K562 (cell line): ENCODE data around the gene RNF115. TPM values are rescaled to one million over a fixed set of nuclear protein-coding genes. Genes with fewer than 3 reads are reported as not detected.
A peak's percentile ranks its signal among the peaks of the same experiment; 100 is the strongest.

ENCODE experiments used
- ARID1B ChIP-seq: fragments of 450-650 bp; IDR thresholded peaks from 2 replicates; pipeline ENCODE4 v1.6.1; 2016; ENCODE audit warnings: antibody characterized with exemption, mild to moderate bottlenecking, inconsistent platforms
- ASH1L ChIP-seq: fragments of 450-650 bp; IDR thresholded peaks from 2 replicates; pipeline ENCODE4 v1.6.1; 2018; ENCODE audit warnings: borderline replicate concordance, mild to moderate bottlenecking, low read depth; ENCODE audit not compliant: partially characterized antibody
- GTF2E2 ChIP-seq: fragments of 200-800 bp; sonication (Bioruptor generic); IDR thresholded peaks from 2 replicates; pipeline ENCODE4 v1.6.1; 2016; ENCODE audit warnings: missing genetic modification characterization, missing compliant biosample characterization
- HMBOX1 ChIP-seq: sonication (generic); IDR thresholded peaks from 2 replicates; pipeline ENCODE4 v1.6.1; 2016
- POLR2B ChIP-seq: fragments of 450-650 bp; IDR thresholded peaks from 2 replicates; pipeline ENCODE4 v1.6.1; 2018; ENCODE audit warnings: low read depth; ENCODE audit not compliant: partially characterized antibody
- TEAD1 ChIP-seq, 2 experiments: fragments of 450-650 bp in 1 of 2; sonication (generic) in 1 of 2; formaldehyde crosslinking; IDR thresholded peaks; 2 replicates each; pipeline versions ENCODE4 v1.4.0 to v1.8.0; 2020 to 2022; ENCODE audit warnings: mild to moderate bottlenecking in 2 of 2, missing genetic modification reagents in 1 of 2
- ZEB2 ChIP-seq: fragments of 450-650 bp; IDR thresholded peaks from 2 replicates; pipeline ENCODE4 v1.6.1; 2016
- ZNF445 ChIP-seq: fragments of 250-450 bp; sonication (Bioruptor Pico); IDR thresholded peaks from 2 replicates; pipeline ENCODE4 v1.4.0; 2020; ENCODE audit warnings: low read depth, mild to moderate bottlenecking, moderate library complexity
- polyA plus RNA-seq, 8 experiments: library from polyadenylated mRNA; depleted of rRNA in 4 of 8; stranded (reverse) in 5 of 8; unstranded in 3 of 8; fragments of >200 nt; fragmentation: Nextera tagmentation in 2 of 8; fragmentation: Illumina TruSeq in 1 of 8; extraction: Ambion mirVana in 2 of 8; extraction: Trizol in 1 of 8; gene quantifications; 2 replicates each; pipeline versions ENCODE4 v1.2.1 to v1.2.3, GENCODE V29; 2011 to 2014; ENCODE audit warnings: inconsistent platforms in 1 of 8, missing spikeins in 1 of 8
- total RNA-seq, 7 experiments: library from RNA; depleted of rRNA in 6 of 7; stranded (reverse); fragments of >200 nt in 6 of 7; fragmentation: Illumina TruSeq in 2 of 7; extraction: Trizol in 2 of 7; gene quantifications; 2 replicates each; pipeline versions ENCODE4 v1.2.1 to v1.2.3, GENCODE V29; 2011 to 2021; ENCODE audit warnings: low replicate concordance in 1 of 7
- TF ChIP-seq, protein P1 (sequence below): fragments of 450-650 bp; IDR thresholded peaks from 2 replicates; pipeline ENCODE4 v1.6.1; 2016; ENCODE audit warnings: mild to moderate bottlenecking, moderate library complexity
- TF ChIP-seq, protein P2 (sequence below), 2 experiments: fragments of 450-650 bp in 1 of 2; IDR thresholded peaks; 2 replicates each; pipeline ENCODE4 v1.6.1; 2011 to 2017; ENCODE audit warnings: low read depth in 2 of 2, antibody characterized with exemption in 1 of 2, borderline replicate concordance in 1 of 2, low read length in 1 of 2, mild to moderate bottlenecking in 1 of 2, mixed read lengths in 1 of 2; ENCODE audit not compliant: control insufficient read depth in 1 of 2
- TF ChIP-seq, protein P3 (sequence below): sonication (generic); formaldehyde crosslinking; IDR thresholded peaks from 2 replicates; pipeline ENCODE4 v1.8.1; 2022; ENCODE audit warnings: missing genetic modification reagents

The RNF115 gene
- total and polyA plus RNA-seq, 9 of the 15 experiments (the other 6 are each of a cell fraction or from before 2014, with no cell fraction given), result 1.9 to 14.3 (median 9.5) TPM

- TF ChIP-seq, protein P1, sequence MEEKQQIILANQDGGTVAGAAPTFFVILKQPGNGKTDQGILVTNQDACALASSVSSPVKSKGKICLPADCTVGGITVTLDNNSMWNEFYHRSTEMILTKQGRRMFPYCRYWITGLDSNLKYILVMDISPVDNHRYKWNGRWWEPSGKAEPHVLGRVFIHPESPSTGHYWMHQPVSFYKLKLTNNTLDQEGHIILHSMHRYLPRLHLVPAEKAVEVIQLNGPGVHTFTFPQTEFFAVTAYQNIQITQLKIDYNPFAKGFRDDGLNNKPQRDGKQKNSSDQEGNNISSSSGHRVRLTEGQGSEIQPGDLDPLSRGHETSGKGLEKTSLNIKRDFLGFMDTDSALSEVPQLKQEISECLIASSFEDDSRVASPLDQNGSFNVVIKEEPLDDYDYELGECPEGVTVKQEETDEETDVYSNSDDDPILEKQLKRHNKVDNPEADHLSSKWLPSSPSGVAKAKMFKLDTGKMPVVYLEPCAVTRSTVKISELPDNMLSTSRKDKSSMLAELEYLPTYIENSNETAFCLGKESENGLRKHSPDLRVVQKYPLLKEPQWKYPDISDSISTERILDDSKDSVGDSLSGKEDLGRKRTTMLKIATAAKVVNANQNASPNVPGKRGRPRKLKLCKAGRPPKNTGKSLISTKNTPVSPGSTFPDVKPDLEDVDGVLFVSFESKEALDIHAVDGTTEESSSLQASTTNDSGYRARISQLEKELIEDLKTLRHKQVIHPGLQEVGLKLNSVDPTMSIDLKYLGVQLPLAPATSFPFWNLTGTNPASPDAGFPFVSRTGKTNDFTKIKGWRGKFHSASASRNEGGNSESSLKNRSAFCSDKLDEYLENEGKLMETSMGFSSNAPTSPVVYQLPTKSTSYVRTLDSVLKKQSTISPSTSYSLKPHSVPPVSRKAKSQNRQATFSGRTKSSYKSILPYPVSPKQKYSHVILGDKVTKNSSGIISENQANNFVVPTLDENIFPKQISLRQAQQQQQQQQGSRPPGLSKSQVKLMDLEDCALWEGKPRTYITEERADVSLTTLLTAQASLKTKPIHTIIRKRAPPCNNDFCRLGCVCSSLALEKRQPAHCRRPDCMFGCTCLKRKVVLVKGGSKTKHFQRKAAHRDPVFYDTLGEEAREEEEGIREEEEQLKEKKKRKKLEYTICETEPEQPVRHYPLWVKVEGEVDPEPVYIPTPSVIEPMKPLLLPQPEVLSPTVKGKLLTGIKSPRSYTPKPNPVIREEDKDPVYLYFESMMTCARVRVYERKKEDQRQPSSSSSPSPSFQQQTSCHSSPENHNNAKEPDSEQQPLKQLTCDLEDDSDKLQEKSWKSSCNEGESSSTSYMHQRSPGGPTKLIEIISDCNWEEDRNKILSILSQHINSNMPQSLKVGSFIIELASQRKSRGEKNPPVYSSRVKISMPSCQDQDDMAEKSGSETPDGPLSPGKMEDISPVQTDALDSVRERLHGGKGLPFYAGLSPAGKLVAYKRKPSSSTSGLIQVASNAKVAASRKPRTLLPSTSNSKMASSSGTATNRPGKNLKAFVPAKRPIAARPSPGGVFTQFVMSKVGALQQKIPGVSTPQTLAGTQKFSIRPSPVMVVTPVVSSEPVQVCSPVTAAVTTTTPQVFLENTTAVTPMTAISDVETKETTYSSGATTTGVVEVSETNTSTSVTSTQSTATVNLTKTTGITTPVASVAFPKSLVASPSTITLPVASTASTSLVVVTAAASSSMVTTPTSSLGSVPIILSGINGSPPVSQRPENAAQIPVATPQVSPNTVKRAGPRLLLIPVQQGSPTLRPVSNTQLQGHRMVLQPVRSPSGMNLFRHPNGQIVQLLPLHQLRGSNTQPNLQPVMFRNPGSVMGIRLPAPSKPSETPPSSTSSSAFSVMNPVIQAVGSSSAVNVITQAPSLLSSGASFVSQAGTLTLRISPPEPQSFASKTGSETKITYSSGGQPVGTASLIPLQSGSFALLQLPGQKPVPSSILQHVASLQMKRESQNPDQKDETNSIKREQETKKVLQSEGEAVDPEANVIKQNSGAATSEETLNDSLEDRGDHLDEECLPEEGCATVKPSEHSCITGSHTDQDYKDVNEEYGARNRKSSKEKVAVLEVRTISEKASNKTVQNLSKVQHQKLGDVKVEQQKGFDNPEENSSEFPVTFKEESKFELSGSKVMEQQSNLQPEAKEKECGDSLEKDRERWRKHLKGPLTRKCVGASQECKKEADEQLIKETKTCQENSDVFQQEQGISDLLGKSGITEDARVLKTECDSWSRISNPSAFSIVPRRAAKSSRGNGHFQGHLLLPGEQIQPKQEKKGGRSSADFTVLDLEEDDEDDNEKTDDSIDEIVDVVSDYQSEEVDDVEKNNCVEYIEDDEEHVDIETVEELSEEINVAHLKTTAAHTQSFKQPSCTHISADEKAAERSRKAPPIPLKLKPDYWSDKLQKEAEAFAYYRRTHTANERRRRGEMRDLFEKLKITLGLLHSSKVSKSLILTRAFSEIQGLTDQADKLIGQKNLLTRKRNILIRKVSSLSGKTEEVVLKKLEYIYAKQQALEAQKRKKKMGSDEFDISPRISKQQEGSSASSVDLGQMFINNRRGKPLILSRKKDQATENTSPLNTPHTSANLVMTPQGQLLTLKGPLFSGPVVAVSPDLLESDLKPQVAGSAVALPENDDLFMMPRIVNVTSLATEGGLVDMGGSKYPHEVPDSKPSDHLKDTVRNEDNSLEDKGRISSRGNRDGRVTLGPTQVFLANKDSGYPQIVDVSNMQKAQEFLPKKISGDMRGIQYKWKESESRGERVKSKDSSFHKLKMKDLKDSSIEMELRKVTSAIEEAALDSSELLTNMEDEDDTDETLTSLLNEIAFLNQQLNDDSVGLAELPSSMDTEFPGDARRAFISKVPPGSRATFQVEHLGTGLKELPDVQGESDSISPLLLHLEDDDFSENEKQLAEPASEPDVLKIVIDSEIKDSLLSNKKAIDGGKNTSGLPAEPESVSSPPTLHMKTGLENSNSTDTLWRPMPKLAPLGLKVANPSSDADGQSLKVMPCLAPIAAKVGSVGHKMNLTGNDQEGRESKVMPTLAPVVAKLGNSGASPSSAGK, result no peak
- TF ChIP-seq HMBOX1 (no peak), ZNF445 (CRISPR knock-in tag) (no peak), GTF2E2 (tag) (no peak), TEAD1 (CRISPR knock-in tag; IDR thresholded peaks at IDR 0.05) (peak; percentile 2 to 64; a peak in 1 of 4 replicates), ASH1L (no peak), POLR2B (peak; percentile 1), ARID1B (peak; percentile 23; the same call in 1 of the 2 replicates), ZEB2 (peak; percentile 13; the same call in 1 of the 2 replicates)
- TF ChIP-seq, protein P2, sequence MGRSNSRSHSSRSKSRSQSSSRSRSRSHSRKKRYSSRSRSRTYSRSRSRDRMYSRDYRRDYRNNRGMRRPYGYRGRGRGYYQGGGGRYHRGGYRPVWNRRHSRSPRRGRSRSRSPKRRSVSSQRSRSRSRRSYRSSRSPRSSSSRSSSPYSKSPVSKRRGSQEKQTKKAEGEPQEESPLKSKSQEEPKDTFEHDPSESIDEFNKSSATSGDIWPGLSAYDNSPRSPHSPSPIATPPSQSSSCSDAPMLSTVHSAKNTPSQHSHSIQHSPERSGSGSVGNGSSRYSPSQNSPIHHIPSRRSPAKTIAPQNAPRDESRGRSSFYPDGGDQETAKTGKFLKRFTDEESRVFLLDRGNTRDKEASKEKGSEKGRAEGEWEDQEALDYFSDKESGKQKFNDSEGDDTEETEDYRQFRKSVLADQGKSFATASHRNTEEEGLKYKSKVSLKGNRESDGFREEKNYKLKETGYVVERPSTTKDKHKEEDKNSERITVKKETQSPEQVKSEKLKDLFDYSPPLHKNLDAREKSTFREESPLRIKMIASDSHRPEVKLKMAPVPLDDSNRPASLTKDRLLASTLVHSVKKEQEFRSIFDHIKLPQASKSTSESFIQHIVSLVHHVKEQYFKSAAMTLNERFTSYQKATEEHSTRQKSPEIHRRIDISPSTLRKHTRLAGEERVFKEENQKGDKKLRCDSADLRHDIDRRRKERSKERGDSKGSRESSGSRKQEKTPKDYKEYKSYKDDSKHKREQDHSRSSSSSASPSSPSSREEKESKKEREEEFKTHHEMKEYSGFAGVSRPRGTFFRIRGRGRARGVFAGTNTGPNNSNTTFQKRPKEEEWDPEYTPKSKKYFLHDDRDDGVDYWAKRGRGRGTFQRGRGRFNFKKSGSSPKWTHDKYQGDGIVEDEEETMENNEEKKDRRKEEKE (IDR thresholded peaks at IDR 0.05; ENCODE audit: borderline replicate concordance in 1 of 2, control insufficient read depth in 1 of 2, low read depth in 2 of 2, low read length in 1 of 2), result no peak
- TF ChIP-seq, protein P3, sequence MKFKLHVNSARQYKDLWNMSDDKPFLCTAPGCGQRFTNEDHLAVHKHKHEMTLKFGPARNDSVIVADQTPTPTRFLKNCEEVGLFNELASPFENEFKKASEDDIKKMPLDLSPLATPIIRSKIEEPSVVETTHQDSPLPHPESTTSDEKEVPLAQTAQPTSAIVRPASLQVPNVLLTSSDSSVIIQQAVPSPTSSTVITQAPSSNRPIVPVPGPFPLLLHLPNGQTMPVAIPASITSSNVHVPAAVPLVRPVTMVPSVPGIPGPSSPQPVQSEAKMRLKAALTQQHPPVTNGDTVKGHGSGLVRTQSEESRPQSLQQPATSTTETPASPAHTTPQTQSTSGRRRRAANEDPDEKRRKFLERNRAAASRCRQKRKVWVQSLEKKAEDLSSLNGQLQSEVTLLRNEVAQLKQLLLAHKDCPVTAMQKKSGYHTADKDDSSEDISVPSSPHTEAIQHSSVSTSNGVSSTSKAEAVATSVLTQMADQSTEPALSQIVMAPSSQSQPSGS (CRISPR knock-in tag), result no peak
These were observed 21.2 kb upstream of the RNF115 start (continued) for GRCh38 chr1:145845144-145845513.
